Measurements from ENCODE around the gene NCAPG2. TPM values are rescaled to one million over a fixed set of nuclear protein-coding genes. Genes with fewer than 3 reads are reported as not detected.

The NCAPG2 gene
- total and polyA plus RNA-seq, 2 of the 13 experiments (the other 11 are each of a cell fraction or from before 2014, with no cell fraction given), result 15.1 to 30.7 TPM

DNA sequence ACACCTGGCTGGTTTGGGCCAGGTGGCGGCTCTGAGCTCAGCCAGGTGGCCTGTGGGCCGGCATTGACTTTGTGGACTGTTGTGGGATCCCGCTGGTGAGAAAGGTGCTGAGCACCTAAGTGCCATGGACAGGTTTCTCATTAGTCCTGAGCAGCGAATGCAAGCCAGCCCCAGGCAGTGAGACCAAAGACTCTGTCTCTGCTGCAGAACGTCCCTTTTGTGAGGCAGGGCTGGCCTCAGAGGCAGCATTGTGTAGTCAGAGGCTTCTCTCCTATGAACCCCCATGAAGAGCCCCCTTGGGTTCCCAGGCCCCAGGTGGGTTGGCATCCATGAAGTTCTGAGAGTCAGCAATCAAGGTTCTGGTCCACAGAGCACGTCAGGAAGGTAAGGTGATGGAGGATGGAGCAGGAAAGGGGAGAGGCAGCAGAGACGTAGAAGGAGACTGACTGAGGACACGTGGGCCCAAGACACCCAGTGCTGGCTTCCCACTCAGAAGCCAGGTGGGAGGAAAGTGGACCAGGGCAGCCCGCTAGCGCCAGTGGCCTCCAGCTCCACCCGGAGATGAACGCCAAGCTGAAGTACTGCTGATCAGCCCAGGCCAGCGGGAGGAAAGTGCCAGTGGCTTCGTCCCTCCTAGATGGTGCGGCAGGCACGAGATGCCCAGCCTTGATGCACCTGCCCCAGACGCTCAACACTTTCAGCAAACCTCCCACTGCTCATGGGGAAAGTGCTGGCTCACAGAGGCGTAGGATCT lies 97.8 kb downstream of the NCAPG2 start (continued):
- TF ChIP-seq ZNF441 (CRISPR knock-in tag; IDR thresholded peaks at IDR 0.05; ENCODE audit: borderline replicate concordance) (no peak), ATF1 (CRISPR knock-in tag; IDR thresholded peaks at IDR 0.05) (no peak), HOXD1 (CRISPR knock-in tag; IDR thresholded peaks at IDR 0.05) (no peak), ZBTB20 (CRISPR knock-in tag; IDR thresholded peaks at IDR 0.05; ENCODE audit: borderline replicate concordance, low read depth) (no peak), GTF2F1 (IDR thresholded peaks at IDR 0.05; ENCODE audit: low read length) (no peak), PITX1 (CRISPR knock-in tag; IDR thresholded peaks at IDR 0.05) (no peak)
- TF ChIP-seq, protein P1, sequence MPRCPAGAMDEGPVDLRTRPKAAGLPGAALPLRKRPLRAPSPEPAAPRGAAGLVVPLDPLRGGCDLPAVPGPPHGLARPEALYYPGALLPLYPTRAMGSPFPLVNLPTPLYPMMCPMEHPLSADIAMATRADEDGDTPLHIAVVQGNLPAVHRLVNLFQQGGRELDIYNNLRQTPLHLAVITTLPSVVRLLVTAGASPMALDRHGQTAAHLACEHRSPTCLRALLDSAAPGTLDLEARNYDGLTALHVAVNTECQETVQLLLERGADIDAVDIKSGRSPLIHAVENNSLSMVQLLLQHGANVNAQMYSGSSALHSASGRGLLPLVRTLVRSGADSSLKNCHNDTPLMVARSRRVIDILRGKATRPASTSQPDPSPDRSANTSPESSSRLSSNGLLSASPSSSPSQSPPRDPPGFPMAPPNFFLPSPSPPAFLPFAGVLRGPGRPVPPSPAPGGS (CRISPR knock-in tag; IDR thresholded peaks at IDR 0.05), result no peak
- TF ChIP-seq, protein P2, sequence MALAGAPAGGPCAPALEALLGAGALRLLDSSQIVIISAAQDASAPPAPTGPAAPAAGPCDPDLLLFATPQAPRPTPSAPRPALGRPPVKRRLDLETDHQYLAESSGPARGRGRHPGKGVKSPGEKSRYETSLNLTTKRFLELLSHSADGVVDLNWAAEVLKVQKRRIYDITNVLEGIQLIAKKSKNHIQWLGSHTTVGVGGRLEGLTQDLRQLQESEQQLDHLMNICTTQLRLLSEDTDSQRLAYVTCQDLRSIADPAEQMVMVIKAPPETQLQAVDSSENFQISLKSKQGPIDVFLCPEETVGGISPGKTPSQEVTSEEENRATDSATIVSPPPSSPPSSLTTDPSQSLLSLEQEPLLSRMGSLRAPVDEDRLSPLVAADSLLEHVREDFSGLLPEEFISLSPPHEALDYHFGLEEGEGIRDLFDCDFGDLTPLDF (CRISPR knock-in tag; IDR thresholded peaks at IDR 0.05), result no peak

DNA sequence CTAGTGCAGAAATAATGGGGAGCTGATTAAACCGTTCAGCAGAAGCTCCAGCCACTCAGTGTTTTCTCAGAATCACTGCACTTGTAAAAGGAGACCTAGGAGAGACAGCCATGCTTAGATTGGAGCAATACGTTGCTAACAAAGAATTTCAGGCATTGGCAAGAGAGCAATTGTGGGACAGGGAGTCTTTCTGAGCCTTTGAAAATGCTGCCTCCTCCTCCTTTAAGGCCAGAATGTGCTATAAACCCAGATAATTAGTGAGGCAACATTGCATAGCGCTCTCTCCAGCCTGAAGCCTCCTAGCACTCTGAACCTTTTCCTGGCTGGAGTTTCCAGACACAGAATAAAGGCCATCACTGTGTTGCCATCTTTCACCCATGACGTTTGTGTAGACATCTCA lies 98.5 kb downstream of the NCAPG2 start:
- DNase-seq (ENCODE audit: low spot score) (no peak), ATAC-seq (no peak), FAIRE-seq (no peak)
- in situ Hi-C loops (cut with HindIII; ENCODE audit: extremely low pct_ligation_motif_present, low pct_unique_long_range_greater_than_20kb), result no loop called here
- Histone ChIP-seq H3K79me2 (ENCODE audit: insufficient read depth, low read length) (no peaks in the 10 kb centered on the region), H3K4me3 (replicated peaks in 1 of 3; ENCODE audit: insufficient read depth in 1 of 3, low read depth in 2 of 3, low read length in 3 of 3) (no peak overlapping the region), H3K4me1 (ENCODE audit: insufficient read depth, low read length) (no peaks in the 10 kb centered on the region), H3K36me3 (replicated peaks in 1 of 2; ENCODE audit: control insufficient read depth in 1 of 2, insufficient read depth in 2 of 2, low read length in 2 of 2) (no peaks in the 10 kb centered on the region), H3K9me3 (ENCODE audit: low read length) (no peaks in the 10 kb centered on the region), H3K27me3 (ENCODE audit: control insufficient read depth in 1 of 2, insufficient read depth in 2 of 2, low read length in 2 of 2) (no peaks in the 10 kb centered on the region), H2AFZ (ENCODE audit: low read length) (no peak overlapping the region), H3K4me2 (ENCODE audit: low read depth, low read length) (no peak overlapping the region), H3K27ac (ENCODE audit: extremely low read length, insufficient read depth, low read length) (no peak overlapping the region), H4K20me1 (ENCODE audit: insufficient read depth, low read length) (no peaks in the 10 kb centered on the region), H3K9ac (ENCODE audit: insufficient read depth, low read depth, low read length) (no peak overlapping the region)
- ChIA-PET POLR2A (no interaction called here), CTCF (ENCODE audit: low intra/inter-chr PET ratio, low total read pairs) (no interaction called here)
- no peak for TF ChIP-seq ZNF678 (CRISPR knock-in tag; IDR thresholded peaks at IDR 0.05)
- no peak for TF ChIP-seq SETDB1 (CRISPR knock-in tag; IDR thresholded peaks at IDR 0.05; ENCODE audit: borderline replicate concordance)
- no TSS peak for BruUV-seq (replicated peaks)
- WGBS (ENCODE audit: low lambda C conversion rate), result 100% methylated on average over 2 of the region's 4 CpGs
- intact Hi-C loops (cut with micrococcal nuclease; ENCODE audit: unreplicated experiment), result no loop called here

All from HepG2 (cell line).